Esophagus muscularis mucosa (tissue), 4 donors: ENCODE data around the gene SNX27.

ENCODE experiments used
- CTCF ChIP-seq, 3 experiments: fragments of 200-600 bp in 2 of 3; fragments of 450-650 bp in 1 of 3; sonication (generic) in 2 of 3; IDR thresholded peaks; one replicate each; pipeline ENCODE4 v1.5.1; 2017 to 2019; ENCODE audit warnings: antibody characterized with exemption in 3 of 3, mild to moderate bottlenecking in 2 of 3, moderate library complexity in 1 of 3
- EP300 ChIP-seq: sonication (generic); formaldehyde crosslinking; IDR thresholded peaks from one replicate; pipeline ENCODE4 v1.6.1; 2017; ENCODE audit warnings: antibody characterized with exemption
- POLR2A ChIP-seq: fragments of 450-650 bp; IDR thresholded peaks from one replicate; pipeline ENCODE4 v1.6.1; 2017; ENCODE audit warnings: antibody characterized with exemption, moderate library complexity, mild to moderate bottlenecking, low read depth
- POLR2AphosphoS5 ChIP-seq, 2 donors: sonication (generic); formaldehyde crosslinking; IDR thresholded peaks; one replicate each; pipeline ENCODE4 v1.6.1; 2017; ENCODE audit warnings: antibody characterized with exemption in 2 of 2

GRCh38 chr1:151689494-151689893 is 77.6 kb downstream of the SNX27 start:
- TF ChIP-seq CTCF (IDR thresholded peaks at IDR 0.05) (no peak), POLR2A (no peak), EP300 (no peak), POLR2AphosphoS5 (IDR thresholded peaks at IDR 0.05) (no peak)
